Measurements from ENCODE around the gene RBM28. TPM values are rescaled to one million over a fixed set of nuclear protein-coding genes. Genes with fewer than 3 reads are reported as not detected.
A peak's percentile ranks its signal among the peaks of the same experiment; 100 is the strongest.

RBM28 gene
- total RNA-seq, 1 donor from 2014 or later: 73.7 TPM

DNA sequence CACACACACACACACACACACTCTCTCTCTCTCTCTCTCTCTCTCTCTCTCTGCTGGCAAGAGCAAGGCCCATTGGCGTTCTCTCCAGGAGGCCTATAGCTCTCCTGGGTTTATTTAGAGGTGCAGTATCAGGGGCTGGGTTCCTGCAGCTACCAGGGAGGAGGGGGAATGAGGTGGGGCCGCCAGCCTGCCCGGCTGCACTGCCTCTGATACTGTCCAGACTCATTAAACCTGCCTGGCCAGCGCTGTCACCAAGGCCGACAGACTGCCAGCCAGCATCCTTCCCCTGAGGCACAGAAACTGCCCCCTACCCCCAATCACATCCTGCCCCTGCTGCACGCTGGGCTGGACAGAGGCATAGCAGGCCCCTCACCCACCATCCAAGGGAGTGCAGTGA lies 13.5 kb upstream of the RBM28 start:
- no peak for DNase-seq (ENCODE audit: low read depth, low spot score)
- Mint-ChIP-seq H3K27me3 (ENCODE audit: low read depth) (peaks cover 52% of the 10 kb centered on the region), H3K27ac (ENCODE audit: unreplicated experiment) (peak overlapping the region; percentile 27), H3K4me3 (peak overlapping the region; percentile 43), H3K9me3 (no peaks in the 10 kb centered on the region), H3K36me3 (ENCODE audit: low read depth) (no peaks in the 10 kb centered on the region), H3K4me1 (peaks cover 42% of the 10 kb centered on the region)
- TF ChIP-seq, protein P1, sequence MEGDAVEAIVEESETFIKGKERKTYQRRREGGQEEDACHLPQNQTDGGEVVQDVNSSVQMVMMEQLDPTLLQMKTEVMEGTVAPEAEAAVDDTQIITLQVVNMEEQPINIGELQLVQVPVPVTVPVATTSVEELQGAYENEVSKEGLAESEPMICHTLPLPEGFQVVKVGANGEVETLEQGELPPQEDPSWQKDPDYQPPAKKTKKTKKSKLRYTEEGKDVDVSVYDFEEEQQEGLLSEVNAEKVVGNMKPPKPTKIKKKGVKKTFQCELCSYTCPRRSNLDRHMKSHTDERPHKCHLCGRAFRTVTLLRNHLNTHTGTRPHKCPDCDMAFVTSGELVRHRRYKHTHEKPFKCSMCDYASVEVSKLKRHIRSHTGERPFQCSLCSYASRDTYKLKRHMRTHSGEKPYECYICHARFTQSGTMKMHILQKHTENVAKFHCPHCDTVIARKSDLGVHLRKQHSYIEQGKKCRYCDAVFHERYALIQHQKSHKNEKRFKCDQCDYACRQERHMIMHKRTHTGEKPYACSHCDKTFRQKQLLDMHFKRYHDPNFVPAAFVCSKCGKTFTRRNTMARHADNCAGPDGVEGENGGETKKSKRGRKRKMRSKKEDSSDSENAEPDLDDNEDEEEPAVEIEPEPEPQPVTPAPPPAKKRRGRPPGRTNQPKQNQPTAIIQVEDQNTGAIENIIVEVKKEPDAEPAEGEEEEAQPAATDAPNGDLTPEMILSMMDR (conservative IDR thresholded peaks at IDR 0.05): no peak

DNA sequence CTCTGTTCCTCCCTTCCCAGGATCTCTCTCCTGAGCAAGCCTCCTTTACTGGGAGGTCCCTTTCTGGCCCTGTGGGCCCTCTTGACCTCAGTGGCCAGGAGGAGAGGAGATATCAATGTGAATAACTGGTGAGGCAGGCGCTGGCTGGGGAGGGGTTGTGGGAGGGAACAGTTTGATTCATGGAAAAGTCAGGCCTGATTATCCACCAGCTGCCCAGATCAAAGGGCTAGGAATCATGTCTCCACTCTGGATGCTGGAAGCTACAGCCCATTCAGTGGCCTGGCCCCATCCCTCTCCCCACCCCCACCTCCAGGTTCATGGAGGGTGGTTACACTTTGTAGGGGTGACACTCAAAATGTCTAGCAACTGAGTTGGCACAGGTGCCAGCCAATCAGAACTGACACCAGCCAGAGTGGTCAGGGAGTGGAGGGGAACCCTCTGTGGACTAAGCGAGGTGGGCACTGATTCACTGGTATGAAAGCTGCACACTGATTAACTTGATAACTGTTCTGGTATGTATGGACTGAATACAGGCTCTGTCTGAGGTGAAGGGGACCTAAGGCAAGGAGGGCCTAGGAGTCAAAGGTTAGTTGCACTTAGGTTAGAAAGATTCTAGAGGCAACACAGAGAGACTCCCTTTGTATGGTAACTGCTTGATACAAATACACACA lies 13.0 kb upstream of the RBM28 start:
- no peak overlapping the region for H3K27ac Mint-ChIP-seq (ENCODE audit: unreplicated experiment)
- no peaks in the 10 kb centered on the region for H3K9me3 Mint-ChIP-seq
- peak overlapping the region; percentile 43 for H3K4me3 Mint-ChIP-seq
- H3K36me3 Mint-ChIP-seq (ENCODE audit: low read depth): no peaks in the 10 kb centered on the region
- TF ChIP-seq, protein P1 (conservative IDR thresholded peaks at IDR 0.05): no peak
- H3K4me1 Mint-ChIP-seq: peaks cover 37% of the 10 kb centered on the region
- DNase-seq (ENCODE audit: low read depth, low spot score): no peak
- peaks cover 47% of the 10 kb centered on the region for H3K27me3 Mint-ChIP-seq (ENCODE audit: low read depth)

DNA sequence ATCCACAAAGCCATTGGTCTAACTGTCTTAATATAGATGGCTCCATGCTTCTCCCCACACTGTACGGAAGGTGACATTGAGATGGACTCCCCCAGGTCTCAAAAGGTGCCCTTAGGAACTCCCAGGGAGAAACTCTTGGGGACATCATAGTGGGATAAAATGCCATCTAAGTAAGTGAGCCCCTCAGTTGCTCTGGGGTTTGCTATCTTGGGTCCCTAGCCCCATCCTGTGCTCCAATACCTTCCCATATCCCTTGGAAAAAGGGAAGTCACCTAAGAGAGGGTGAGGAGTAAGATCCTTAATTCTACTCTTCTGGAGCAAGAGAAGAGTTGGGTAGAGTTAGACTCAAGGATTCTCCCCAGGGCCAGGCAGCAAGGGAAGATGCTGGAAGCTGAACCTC lies 9.9 kb upstream of the RBM28 start:
- no peak for DNase-seq (ENCODE audit: low read depth, low spot score)
- H3K27ac Mint-ChIP-seq (ENCODE audit: unreplicated experiment): no peak overlapping the region
- H3K27me3 Mint-ChIP-seq (ENCODE audit: low read depth): peaks cover 33% of the 10 kb centered on the region
- no peak overlapping the region for H3K4me3 Mint-ChIP-seq
- no peaks in the 10 kb centered on the region for H3K36me3 Mint-ChIP-seq (ENCODE audit: low read depth)
- TF ChIP-seq, protein P1 (conservative IDR thresholded peaks at IDR 0.05): no peak
- H3K9me3 Mint-ChIP-seq: no peaks in the 10 kb centered on the region
- peaks cover 28% of the 10 kb centered on the region for H3K4me1 Mint-ChIP-seq

DNA sequence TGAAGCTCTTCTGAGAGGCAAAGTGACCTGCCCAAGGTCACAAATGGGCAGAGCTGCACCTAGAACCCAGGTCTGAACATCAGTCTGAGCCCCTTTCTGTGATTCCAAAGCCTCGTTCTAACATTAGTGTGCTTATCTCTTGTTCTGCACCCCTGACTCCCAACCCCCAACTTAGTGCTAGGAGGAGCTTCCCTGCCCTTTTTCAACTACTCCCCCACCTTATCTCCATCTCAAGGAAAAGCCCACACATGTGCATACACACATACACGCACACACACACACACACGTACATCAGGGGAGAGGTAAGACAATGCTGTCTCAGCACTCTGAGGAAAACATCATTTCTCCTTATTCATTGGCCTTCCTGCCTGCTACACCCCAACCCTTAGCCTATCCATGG lies 9.5 kb upstream of the RBM28 start:
- Mint-ChIP-seq H3K4me1 (peaks cover 24% of the 10 kb centered on the region), H3K9me3 (no peaks in the 10 kb centered on the region), H3K27me3 (ENCODE audit: low read depth) (peaks cover 32% of the 10 kb centered on the region), H3K27ac (ENCODE audit: unreplicated experiment) (peak overlapping the region; percentile 27), H3K4me3 (no peak overlapping the region), H3K36me3 (ENCODE audit: low read depth) (no peaks in the 10 kb centered on the region)
- DNase-seq (ENCODE audit: low read depth, low spot score): no peak
- TF ChIP-seq, protein P1 (conservative IDR thresholded peaks at IDR 0.05): no peak

DNA sequence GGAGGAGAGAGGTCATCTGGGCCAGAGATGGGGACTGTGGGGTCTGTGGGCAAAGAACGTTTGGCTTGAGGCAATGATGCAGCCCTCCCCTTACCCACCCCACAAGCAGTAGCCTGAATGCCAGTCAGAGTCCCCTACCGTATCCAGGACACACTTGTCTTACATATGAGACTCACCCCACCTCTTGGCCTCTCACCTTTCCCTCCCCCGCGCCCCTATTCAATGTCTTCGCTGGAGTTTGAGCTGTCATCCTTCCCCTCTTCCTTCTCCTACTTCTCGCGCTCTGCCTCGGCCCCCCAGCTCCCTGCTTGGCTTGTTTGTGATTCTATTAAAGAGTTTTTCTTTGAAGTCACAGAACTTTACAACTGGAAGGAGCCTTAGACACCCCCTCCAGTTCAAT lies 8.9 kb upstream of the RBM28 start:
- Mint-ChIP-seq H3K4me1 (peaks cover 22% of the 10 kb centered on the region), H3K27me3 (ENCODE audit: low read depth) (peaks cover 32% of the 10 kb centered on the region), H3K9me3 (no peaks in the 10 kb centered on the region), H3K36me3 (ENCODE audit: low read depth) (no peaks in the 10 kb centered on the region), H3K27ac (ENCODE audit: unreplicated experiment) (peak overlapping the region; percentile 20), H3K4me3 (no peak overlapping the region)
- TF ChIP-seq, protein P1 (conservative IDR thresholded peaks at IDR 0.05): no peak
- DNase-seq (ENCODE audit: low read depth, low spot score): no peak
